ENCODE data around the gene TOB1. TPM values are rescaled to one million over a fixed set of nuclear protein-coding genes. Genes with fewer than 3 reads are reported as not detected.

TOB1 gene
- total RNA-seq, 1 experiment from 2014 or later = 86.0 TPM

GRCh38 chr17:50893183-50893993 is 27.2 kb upstream of the TOB1 start (continued):
- peak; percentile 66 for TF ChIP-seq FOSL1 (IDR thresholded peaks at IDR 0.05; ENCODE audit: low read depth)
- TF ChIP-seq ATF3 (IDR thresholded peaks at IDR 0.05) = no peak
- no peak for TF ChIP-seq SIN3A (IDR thresholded peaks at IDR 0.05; ENCODE audit: low read depth)
- peak; percentile 90 for TF ChIP-seq CEBPB (IDR thresholded peaks at IDR 0.05; ENCODE audit: low read depth)

DNA sequence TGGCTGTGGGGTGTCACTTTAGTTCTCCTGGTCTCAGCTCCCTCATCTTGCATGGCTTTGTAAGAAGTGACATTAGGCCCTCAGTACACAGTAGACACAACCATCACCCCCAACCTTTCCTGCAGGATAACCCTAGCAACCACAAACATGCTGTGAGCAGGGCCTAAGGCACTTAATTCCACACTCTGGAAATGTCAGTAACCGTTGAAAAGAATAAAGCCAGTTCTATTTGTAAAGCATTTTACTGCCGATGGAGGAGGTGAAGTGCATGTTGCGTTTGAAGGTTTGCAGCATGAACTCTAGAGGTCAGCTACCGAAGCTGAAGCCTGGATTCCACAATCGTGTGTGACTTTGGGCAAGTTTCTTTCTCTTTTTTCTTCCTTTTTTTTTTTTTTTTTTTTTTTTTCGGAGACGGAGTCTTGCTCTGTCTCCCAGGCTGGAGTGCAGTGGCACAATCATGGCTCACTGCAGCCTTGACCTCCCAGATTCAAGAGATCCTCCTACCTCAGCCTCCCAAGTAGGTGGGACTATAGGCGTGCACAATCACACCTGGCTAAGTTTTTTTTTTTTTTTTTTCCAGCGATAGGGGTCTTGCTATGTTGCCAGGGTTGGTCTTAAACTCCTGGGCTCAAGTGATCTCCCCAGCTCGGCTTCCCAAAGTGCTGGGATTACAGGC is 26.1 kb upstream of the TOB1 start:
- ChIA-PET POLR2A (interaction anchor here (0.5 to 11.1 kb wide), 3 partner anchors 12 to 237 kb away, joined by 3 to 89 read pairs (median 3); partner anchors contain the start of gene TOB1), RAD21 (ENCODE audit: low non-redundant PET in 1 of 2, low total read pairs in 2 of 2, uncharacterized antibody in 2 of 2, unreplicated experiment in 2 of 2) (no interaction called here), CTCF (interaction anchor here (1.3 kb wide), 2 partner anchors 50 to 60 kb away, joined by 3 to 4 read pairs; no protein-coding TSS in a partner anchor)
- intact Hi-C loops (cut with micrococcal nuclease) = no loop called here
- H3K4me3 ChIP-seq (replicated peaks in 1 of 2; ENCODE audit: low read depth in 1 of 2, low read length in 2 of 2) = no peak overlapping the region
- no peak overlapping the region for H3K27ac ChIP-seq (ENCODE audit: low read depth, low read length)
- no peak overlapping the region for H3K9ac ChIP-seq (ENCODE audit: low read length)
- no peaks in the 10 kb centered on the region for H3K9me2 ChIP-seq (ENCODE audit: insufficient read depth)
- H3K27me3 ChIP-seq (ENCODE audit: insufficient read depth, low read length) = no peaks in the 10 kb centered on the region
- no peaks in the 10 kb centered on the region for H3K36me3 ChIP-seq (ENCODE audit: control insufficient read depth in 1 of 2, insufficient read depth in 2 of 2, low read length in 2 of 2)
- no peaks in the 10 kb centered on the region for H3K9me3 ChIP-seq (ENCODE audit: control insufficient read depth in 1 of 2, insufficient read depth in 1 of 2, low read depth in 1 of 2, low read length in 2 of 2)
- H2AFZ ChIP-seq (ENCODE audit: low read depth, low read length, poor library complexity, severe bottlenecking) = no peak overlapping the region
- no TSS peak for BruUV-seq (replicated peaks)
- peaks cover 34 to 43% of the 10 kb centered on the region in 2 experiments for H3K4me1 ChIP-seq (ENCODE audit: control insufficient read depth in 1 of 2, insufficient read depth in 2 of 2, low read length in 2 of 2)
- H3K4me2 ChIP-seq (ENCODE audit: low read length) = no peak overlapping the region
- no peaks in the 10 kb centered on the region for H3K79me2 ChIP-seq (ENCODE audit: insufficient read depth, low read length)
- TF ChIP-seq REST (IDR thresholded peaks at IDR 0.05; ENCODE audit: low read depth) (no peak), ZNF274 (IDR thresholded peaks at IDR 0.05; ENCODE audit: low read depth, low read length) (no peak)
- ATAC-seq = no peak
- DNase-seq (ENCODE audit: low read depth, low spot score) = no peak
- no peaks in the 10 kb centered on the region for H4K20me1 ChIP-seq (ENCODE audit: insufficient read depth)
